Gastrocnemius medialis (tissue), 4 donors: ENCODE data around the gene MYBPH. TPM values are rescaled to one million over a fixed set of nuclear protein-coding genes. Genes with fewer than 3 reads are reported as not detected.

Experiments used
- ATAC-seq, 2 donors: fragments of 150-250 bp; one replicate each; pipeline ENCODE4 v1.9.1; 2016
- DNase-seq, 2 donors: peaks; one replicate each; pipeline ENCODE4 v3.0.0-alpha.2; 2019
- H3K27ac ChIP-seq, 4 donors: fragments of 200-600 bp; sonication (generic); 1 replicate in 1 of 4; 2 replicates in 3 of 4; pipeline ENCODE4 v1.5.1; 2016 to 2018; ENCODE audit warnings: mild to moderate bottlenecking in 2 of 4, moderate library complexity in 1 of 4
- H3K27me3 ChIP-seq, 3 donors: fragments of 200-600 bp; sonication (generic) in 2 of 3; 1 replicate in 1 of 3; 2 replicates in 2 of 3; pipeline versions ENCODE4 v1.5.1 to v1.6.0; 2016 to 2019; ENCODE audit warnings: mild to moderate bottlenecking in 1 of 3, moderate library complexity in 1 of 3
- H3K36me3 ChIP-seq, 2 donors: fragments of 200-600 bp; sonication (generic) in 1 of 2; one replicate each; pipeline ENCODE4 v1.5.1; 2017 to 2018
- H3K4me1 ChIP-seq, 2 donors: fragments of 200-600 bp; sonication (generic) in 1 of 2; one replicate each; pipeline ENCODE4 v1.5.1; 2016 to 2017; ENCODE audit warnings: mild to moderate bottlenecking in 2 of 2
- H3K4me3 ChIP-seq, 4 donors: fragments of 200-600 bp; sonication (generic) in 3 of 4; 1 replicate in 1 of 4; 2 replicates in 3 of 4; pipeline ENCODE4 v1.5.1; 2016 to 2019; ENCODE audit warnings: mild to moderate bottlenecking in 2 of 4
- H3K9me3 ChIP-seq, 3 donors: fragments of 200-600 bp; sonication (generic) in 2 of 3; 1 replicate in 1 of 3; 2 replicates in 2 of 3; pipeline ENCODE4 v1.5.1; 2016 to 2019
- CTCF ChIP-seq, 5 experiments: fragments of 450-650 bp in 3 of 5; fragments of 200-600 bp in 2 of 5; sonication (generic) in 2 of 5; IDR thresholded peaks in 4 of 5; conservative IDR thresholded peaks in 1 of 5; 1 replicate in 4 of 5; 2 replicates in 1 of 5; pipeline ENCODE4 v1.5.1; 2016 to 2019; ENCODE audit warnings: antibody characterized with exemption in 5 of 5, mild to moderate bottlenecking in 3 of 5, moderate library complexity in 3 of 5
- POLR2A ChIP-seq, 2 donors: fragments of 450-650 bp; IDR thresholded peaks; one replicate each; pipeline ENCODE4 v1.6.1; 2017; ENCODE audit warnings: antibody characterized with exemption in 2 of 2, mild to moderate bottlenecking in 2 of 2, moderate library complexity in 2 of 2
- in situ Hi-C, 4 donors: fragments of 200-750 bp; cut with MboI; loops; one replicate each; pipeline versions ENCODE4 v1.15.0 to v1.8.0; 2017; ENCODE audit warnings: low sequenced_read_pairs in 4 of 4
- intact Hi-C: fragments of 100-400 bp; cut with DNase I; formaldehyde crosslinking; loops from one replicate; pipeline ENCODE4 v1.15.1; 2023; ENCODE audit warnings: low total_unique reads
- total RNA-seq, 4 donors: library from RNA; depleted of rRNA; stranded (reverse); fragments of >200 nt; gene quantifications; one replicate each; pipeline versions ENCODE4 v1.1.0 to v1.2.3, GENCODE V29; 2016

Gene MYBPH
- total RNA-seq, 4 donors from 2014 or later = 7.4 to 260 (median 45.5) TPM

GRCh38 chr1:203124546-203125317 is 50.9 kb downstream of the MYBPH start:
- no peak for DNase-seq
- intact Hi-C loops (loop anchor here (1.0 kb wide), 1 partner anchor 11 kb away; no protein-coding TSS in a partner anchor), in situ Hi-C loops (no loop called here)
- Histone ChIP-seq H3K9me3 (no peaks in the 10 kb centered on the region), H3K36me3 (no peaks in the 10 kb centered on the region), H3K27ac (no peak overlapping the region), H3K27me3 (no peaks in the 10 kb centered on the region), H3K4me1 (peaks cover 21 to 32% of the 10 kb centered on the region in 2 donors), H3K4me3 (no peak overlapping the region)
- no peak for TF ChIP-seq POLR2A (IDR thresholded peaks at IDR 0.05)
- TF ChIP-seq CTCF (IDR thresholded peaks at IDR 0.05 in 4 of 5, conservative IDR thresholded peaks at IDR 0.05 in 1 of 5) = no peak
- ATAC-seq = no peak

DNA sequence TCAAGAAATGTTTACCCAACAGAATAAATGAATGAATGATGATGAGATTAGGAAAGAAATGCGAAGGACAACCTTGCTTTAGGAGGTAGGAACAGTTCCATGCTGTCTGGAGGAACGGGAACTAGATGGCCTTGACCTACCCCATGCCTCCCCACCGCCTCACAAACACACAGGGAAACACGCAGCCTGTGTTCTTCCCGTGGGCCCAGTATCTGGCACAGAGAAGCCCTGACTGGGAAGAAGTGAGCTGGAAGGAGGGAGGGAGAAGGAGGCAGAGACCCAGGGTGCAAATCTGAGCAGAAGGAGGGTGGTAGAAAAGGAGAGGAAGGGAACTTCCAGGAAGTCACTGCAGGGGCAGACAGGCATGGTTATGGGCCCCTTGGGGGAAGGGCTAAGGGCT is 51.6 kb downstream of the MYBPH start:
- Histone ChIP-seq H3K4me1 (peaks cover 14 to 25% of the 10 kb centered on the region in 2 donors), H3K27ac (no peak overlapping the region), H3K4me3 (no peak overlapping the region), H3K36me3 (no peaks in the 10 kb centered on the region), H3K9me3 (no peaks in the 10 kb centered on the region), H3K27me3 (no peaks in the 10 kb centered on the region)
- ATAC-seq = no peak
- in situ Hi-C loops (no loop called here), intact Hi-C loops (loop anchor here (1.0 kb wide), 1 partner anchor 11 kb away; no protein-coding TSS in a partner anchor)
- DNase-seq = no peak
- TF ChIP-seq CTCF (IDR thresholded peaks at IDR 0.05 in 4 of 5, conservative IDR thresholded peaks at IDR 0.05 in 1 of 5) (no peak), POLR2A (IDR thresholded peaks at IDR 0.05) (no peak)

GRCh38 chr1:203122159-203122558 is 53.5 kb downstream of the MYBPH start:
- Histone ChIP-seq H3K27me3 (no peaks in the 10 kb centered on the region), H3K4me3 (no peak overlapping the region), H3K36me3 (no peaks in the 10 kb centered on the region), H3K9me3 (no peaks in the 10 kb centered on the region), H3K4me1 (peaks cover 14% of the 10 kb centered on the region in 2 donors), H3K27ac (no peak overlapping the region)
- TF ChIP-seq POLR2A (IDR thresholded peaks at IDR 0.05) = no peak
- no peak for ATAC-seq
- DNase-seq = no peak
- in situ Hi-C loops (no loop called here), intact Hi-C loops (no loop called here)

DNA sequence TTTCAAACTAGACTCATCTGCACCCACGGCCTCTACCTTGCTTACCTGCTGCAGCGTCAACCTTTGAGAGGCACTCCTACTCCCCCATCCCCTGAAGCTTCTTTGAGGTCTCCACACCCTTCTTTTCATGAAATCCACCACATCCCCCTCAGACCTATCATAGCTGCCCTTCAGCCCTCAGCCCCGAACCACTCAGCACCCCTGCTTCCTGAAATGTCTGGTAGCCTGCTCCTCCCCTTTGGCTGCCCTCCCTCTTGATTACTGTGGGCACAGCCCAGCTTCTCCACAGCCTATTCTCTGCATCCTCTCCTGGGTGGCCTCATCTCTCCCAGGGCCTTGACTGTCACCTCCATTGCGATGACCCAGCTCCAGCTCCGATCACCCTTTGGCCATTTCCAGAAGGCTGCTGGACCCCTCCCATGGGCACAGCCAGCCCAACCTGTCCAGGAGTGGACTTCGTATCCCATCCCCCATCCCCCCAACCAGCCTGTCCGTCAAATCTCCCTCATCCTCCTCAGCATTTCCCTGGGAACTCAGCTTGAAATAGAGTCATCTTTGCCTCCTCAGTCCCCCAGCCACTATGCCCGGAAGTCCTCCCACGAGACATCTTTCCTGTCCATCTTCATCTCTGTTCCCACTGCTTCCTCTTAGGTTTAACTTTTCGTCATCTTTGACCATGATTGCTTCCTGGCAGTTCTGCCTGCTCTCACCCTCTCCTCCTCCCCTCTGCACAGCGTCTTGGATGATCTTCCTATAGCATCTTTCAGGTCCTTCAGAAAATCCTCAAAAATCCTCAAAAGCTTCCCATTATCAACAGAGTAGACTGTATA is 54.2 kb downstream of the MYBPH start:
- intact Hi-C loops (no loop called here), in situ Hi-C loops (no loop called here)
- Histone ChIP-seq H3K27ac (no peak overlapping the region), H3K9me3 (no peaks in the 10 kb centered on the region), H3K4me3 (no peak overlapping the region), H3K4me1 (peaks cover 9 to 11% of the 10 kb centered on the region in 2 donors), H3K36me3 (no peaks in the 10 kb centered on the region), H3K27me3 (no peaks in the 10 kb centered on the region)
- no peak for ATAC-seq
- TF ChIP-seq POLR2A (IDR thresholded peaks at IDR 0.05) (no peak), CTCF (IDR thresholded peaks at IDR 0.05 in 4 of 5, conservative IDR thresholded peaks at IDR 0.05 in 1 of 5) (no peak)
- no peak for DNase-seq
